ENCODE data around the gene RNF4. TPM values are rescaled to one million over a fixed set of nuclear protein-coding genes. Genes with fewer than 3 reads are reported as not detected.

The RNF4 gene
- total RNA-seq, 6 experiments from 2014 or later: 16.2 to 22.5 (median 18.0) TPM

DNA sequence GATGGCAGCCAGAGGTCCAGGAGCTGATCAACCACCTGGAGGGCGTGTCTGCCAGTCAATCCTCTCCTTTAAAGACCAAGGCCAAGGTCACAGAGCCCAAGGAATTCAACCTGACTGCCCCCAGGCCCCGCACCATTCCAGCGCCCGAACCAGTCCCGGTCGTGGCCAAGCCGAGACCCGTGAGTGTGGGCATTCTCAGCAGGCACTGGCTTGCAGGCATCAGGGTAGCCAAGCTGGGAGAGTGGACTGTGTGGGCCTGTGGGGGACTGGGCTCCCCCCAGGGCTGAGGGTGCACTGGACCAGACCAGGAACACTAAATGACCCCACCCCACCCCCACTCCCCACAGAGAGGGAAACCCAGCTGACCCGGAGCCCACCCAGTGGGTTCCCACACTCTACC, 23.8 kb upstream of the RNF4 start:
- no peaks in the 10 kb centered on the region for H3K36me3 ChIP-seq
- TF ChIP-seq, protein P1, sequence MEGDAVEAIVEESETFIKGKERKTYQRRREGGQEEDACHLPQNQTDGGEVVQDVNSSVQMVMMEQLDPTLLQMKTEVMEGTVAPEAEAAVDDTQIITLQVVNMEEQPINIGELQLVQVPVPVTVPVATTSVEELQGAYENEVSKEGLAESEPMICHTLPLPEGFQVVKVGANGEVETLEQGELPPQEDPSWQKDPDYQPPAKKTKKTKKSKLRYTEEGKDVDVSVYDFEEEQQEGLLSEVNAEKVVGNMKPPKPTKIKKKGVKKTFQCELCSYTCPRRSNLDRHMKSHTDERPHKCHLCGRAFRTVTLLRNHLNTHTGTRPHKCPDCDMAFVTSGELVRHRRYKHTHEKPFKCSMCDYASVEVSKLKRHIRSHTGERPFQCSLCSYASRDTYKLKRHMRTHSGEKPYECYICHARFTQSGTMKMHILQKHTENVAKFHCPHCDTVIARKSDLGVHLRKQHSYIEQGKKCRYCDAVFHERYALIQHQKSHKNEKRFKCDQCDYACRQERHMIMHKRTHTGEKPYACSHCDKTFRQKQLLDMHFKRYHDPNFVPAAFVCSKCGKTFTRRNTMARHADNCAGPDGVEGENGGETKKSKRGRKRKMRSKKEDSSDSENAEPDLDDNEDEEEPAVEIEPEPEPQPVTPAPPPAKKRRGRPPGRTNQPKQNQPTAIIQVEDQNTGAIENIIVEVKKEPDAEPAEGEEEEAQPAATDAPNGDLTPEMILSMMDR (IDR thresholded peaks at IDR 0.05): no peak
- no peak for TF ChIP-seq POLR2A (IDR thresholded peaks at IDR 0.05)
- ATAC-seq (no peak), DNase-seq (no peak)
- 100% methylated on average over 1 of the region's 9 CpGs for WGBS (ENCODE audit: insufficient coverage, low coverage, low lambda C conversion rate, missing lambda C conversion rate)
- H3K4me3 ChIP-seq: no peak overlapping the region
- H3K4me1 ChIP-seq: no peaks in the 10 kb centered on the region
- intact Hi-C loops (cut with DNase I): loop anchor here (10.0 kb wide), 2 partner anchors 230 to 240 kb away; no protein-coding TSS in a partner anchor
- H3K27ac ChIP-seq: no peak overlapping the region
- H3K27me3 ChIP-seq: no peaks in the 10 kb centered on the region
- no peaks in the 10 kb centered on the region for H3K9me3 ChIP-seq

DNA sequence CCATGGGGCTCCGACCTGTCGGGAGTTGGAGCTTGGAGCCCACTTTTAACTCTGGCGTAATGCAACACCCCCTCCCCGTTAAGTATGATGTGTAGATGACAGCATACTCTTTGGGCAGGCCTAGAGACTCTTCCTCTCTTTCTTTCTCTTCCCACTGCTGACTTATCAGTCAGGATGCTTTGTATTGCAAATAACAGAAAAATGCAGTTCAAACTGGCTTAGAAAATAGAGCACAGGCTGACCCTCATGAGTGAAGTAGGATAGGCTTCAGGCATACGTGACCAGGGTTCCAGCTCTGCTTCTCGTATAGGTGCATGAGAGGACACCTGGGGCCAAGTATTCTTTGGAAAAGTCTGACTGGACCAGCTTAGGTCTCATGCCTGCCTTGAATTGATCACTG, 23.3 kb upstream of the RNF4 start:
- TF ChIP-seq, protein P1 (IDR thresholded peaks at IDR 0.05): no peak
- no peak for TF ChIP-seq POLR2A (IDR thresholded peaks at IDR 0.05)
- no peak overlapping the region for H3K4me3 ChIP-seq
- no peak overlapping the region for H3K27ac ChIP-seq
- intact Hi-C loops (cut with DNase I): loop anchor here (10.0 kb wide), 2 partner anchors 231 to 241 kb away; no protein-coding TSS in a partner anchor
- no peaks in the 10 kb centered on the region for H3K36me3 ChIP-seq
- WGBS (ENCODE audit: insufficient coverage, low coverage, low lambda C conversion rate, missing lambda C conversion rate): 87% methylated on average over 2 of the region's 6 CpGs
- ATAC-seq (no peak), DNase-seq (no peak)
- no peaks in the 10 kb centered on the region for H3K27me3 ChIP-seq
- H3K9me3 ChIP-seq: no peaks in the 10 kb centered on the region
- no peaks in the 10 kb centered on the region for H3K4me1 ChIP-seq

DNA sequence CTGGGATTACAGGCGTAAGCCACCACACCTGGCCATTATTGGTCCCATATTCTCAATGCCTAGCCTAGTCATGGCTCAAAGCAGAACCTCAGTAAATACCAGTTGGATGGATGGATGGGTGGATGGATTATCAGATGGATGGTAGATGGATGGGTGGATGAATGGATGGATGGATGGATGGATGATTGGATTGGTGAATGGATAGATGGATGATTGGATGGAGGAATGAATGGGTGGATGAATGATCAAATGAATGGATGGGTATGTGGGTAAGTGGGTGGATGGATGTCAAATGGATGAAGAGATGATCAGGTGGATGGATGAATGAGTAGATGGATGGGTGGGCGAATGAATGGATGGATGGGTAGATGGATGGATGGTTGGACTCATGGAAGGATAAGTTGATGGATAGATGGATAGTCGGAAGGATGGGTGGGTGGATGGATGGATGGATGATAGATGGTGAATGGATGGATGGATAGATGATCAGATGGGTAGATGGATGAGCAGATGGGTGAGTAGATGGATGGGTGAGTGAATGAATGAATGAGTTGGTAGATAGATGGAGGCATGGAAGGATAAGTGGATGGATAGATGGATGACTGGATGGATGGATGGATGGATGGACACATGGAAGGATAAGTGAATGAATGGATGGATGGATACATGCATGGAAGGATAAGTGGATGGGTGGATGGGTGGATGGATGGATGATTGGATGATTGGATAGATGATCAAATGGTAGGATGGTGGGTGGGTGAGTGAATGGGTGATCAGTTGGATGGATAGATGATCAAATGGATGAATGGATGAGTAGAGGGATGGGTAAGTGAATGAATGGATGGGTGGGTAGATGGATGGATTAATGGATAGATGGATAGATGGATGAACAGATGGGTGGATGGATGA, 22.0 kb upstream of the RNF4 start:
- ATAC-seq: no peak
- Histone ChIP-seq H3K4me1 (no peaks in the 10 kb centered on the region), H3K27ac (no peak overlapping the region), H3K36me3 (no peaks in the 10 kb centered on the region), H3K9me3 (no peaks in the 10 kb centered on the region), H3K4me3 (no peak overlapping the region), H3K27me3 (no peaks in the 10 kb centered on the region)
- TF ChIP-seq, protein P1 (IDR thresholded peaks at IDR 0.05): no peak
- no peak for TF ChIP-seq POLR2A (IDR thresholded peaks at IDR 0.05)
- no peak for DNase-seq
- intact Hi-C loops (cut with DNase I): loop anchor here (10.0 kb wide), 2 partner anchors 232 to 242 kb away; no protein-coding TSS in a partner anchor
- 68% methylated on average over 3 of the region's 3 CpGs for whole genome bisulfite sequencing (ENCODE audit: insufficient coverage, low coverage, low lambda C conversion rate, missing lambda C conversion rate)

DNA sequence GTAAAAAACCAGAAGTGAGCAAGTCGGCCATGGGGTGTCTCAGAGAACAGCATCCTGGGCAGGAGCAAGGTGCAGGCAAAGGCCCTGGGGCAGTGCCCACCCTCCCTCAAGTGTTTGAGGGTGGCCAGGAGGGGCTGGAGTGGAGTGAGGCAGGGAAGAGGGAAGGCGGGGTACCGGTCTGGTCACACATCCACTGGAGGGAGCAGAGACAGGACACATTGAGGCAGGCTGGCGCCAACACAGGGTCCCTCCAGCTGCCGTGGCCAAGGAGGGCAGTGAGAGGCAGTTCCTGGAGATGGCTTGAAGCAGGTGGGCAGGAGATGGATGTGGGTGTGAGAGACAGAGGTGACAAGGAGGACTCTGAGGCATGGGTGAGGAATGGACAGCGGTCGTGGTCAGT, 20.3 kb upstream of the RNF4 start:
- H3K27me3 ChIP-seq: no peaks in the 10 kb centered on the region
- intact Hi-C loops (cut with DNase I): loop anchor here (10.0 kb wide), 2 partner anchors 234 to 244 kb away; no protein-coding TSS in a partner anchor
- no peak for ATAC-seq
- no peak overlapping the region for H3K27ac ChIP-seq
- DNase-seq: no peak
- H3K9me3 ChIP-seq: no peaks in the 10 kb centered on the region
- H3K4me1 ChIP-seq: no peaks in the 10 kb centered on the region
- no peak overlapping the region for H3K4me3 ChIP-seq
- H3K36me3 ChIP-seq: no peaks in the 10 kb centered on the region
- 92% methylated on average over 6 of the region's 7 CpGs for WGBS (ENCODE audit: insufficient coverage, low coverage, low lambda C conversion rate, missing lambda C conversion rate)
- TF ChIP-seq POLR2A (IDR thresholded peaks at IDR 0.05): no peak
- TF ChIP-seq, protein P1 (IDR thresholded peaks at IDR 0.05): no peak
